Kidney (tissue), 14 donors: ENCODE data around the gene MRPL14. TPM values are rescaled to one million over a fixed set of nuclear protein-coding genes. Genes with fewer than 3 reads are reported as not detected.

Source experiments
- DNase-seq, 5 donors: peaks; one replicate each; pipeline ENCODE4 v3.0.0-alpha.2; 2013 to 2020
- FAIRE-seq: peaks from 2 replicates; lab custom pipeline; 2012; peaks lifted over from hg19 to GRCh38; lab: Jason Lieb, UNC
- H3K27ac ChIP-seq, 2 donors: one replicate each; pipeline ENCODE4 v1.7.0; 2013; ENCODE audit warnings: low read depth in 2 of 2, low read length in 2 of 2, inconsistent platforms in 1 of 2
- H3K27me3 ChIP-seq: one replicate; pipeline ENCODE4 v1.7.1; 2013; ENCODE audit warnings: low read length, inconsistent platforms; ENCODE audit not compliant: control insufficient read depth, insufficient read depth
- H3K36me3 ChIP-seq, 3 donors: one replicate each; pipeline versions ENCODE4 v1.7.0 to v1.7.1; 2013; ENCODE audit warnings: low read length in 3 of 3, control low read depth in 1 of 3, inconsistent platforms in 1 of 3; ENCODE audit not compliant: insufficient read depth in 3 of 3, control insufficient read depth in 2 of 3
- H3K4me1 ChIP-seq, 3 donors: one replicate each; pipeline versions ENCODE4 v1.7.0 to v1.7.1; 2013; ENCODE audit warnings: low read length in 3 of 3, inconsistent platforms in 1 of 3, low read depth in 1 of 3; ENCODE audit not compliant: control insufficient read depth in 2 of 3, insufficient read depth in 2 of 3
- H3K4me3 ChIP-seq, 3 donors: one replicate each; pipeline versions ENCODE4 v1.7.0 to v1.8.1; 2013; ENCODE audit warnings: low read length in 3 of 3, control low read depth in 1 of 3, inconsistent platforms in 1 of 3
- H3K9ac ChIP-seq, 3 donors: one replicate each; pipeline versions ENCODE4 v1.7.0 to v1.7.1; 2013; ENCODE audit warnings: low read length in 3 of 3, control low read depth in 1 of 3, inconsistent platforms in 1 of 3
- H3K9me3 ChIP-seq, 3 donors: one replicate each; pipeline versions ENCODE4 v1.7.0 to v1.7.1; 2013; ENCODE audit warnings: low read length in 3 of 3, control low read depth in 1 of 3, inconsistent platforms in 1 of 3; ENCODE audit not compliant: control insufficient read depth in 2 of 3, insufficient read depth in 1 of 3
- intact Hi-C: fragments of 100-400 bp; cut with DNase I; formaldehyde crosslinking; loops from one replicate; pipeline ENCODE4 v1.11.1; 2022
- polyA plus RNA-seq: library from polyadenylated mRNA; stranded (reverse); fragments of 350-450 nt; fragmentation: Illumina TruSeq; extraction: RNeasy Lipid Tissue Mini Kit (QIAGEN cat#74804); gene quantifications from one replicate; pipeline ENCODE4 v1.2.3, GENCODE V29; 2014; ENCODE audit warnings: low read depth, low replicate concordance; ENCODE audit not compliant: insufficient read depth
- total RNA-seq: library from RNA; stranded (reverse); fragmentation: NEBNext Ultra II Directional; extraction: Animal tissue kit (Norgen Biotek cat#: 25700); gene quantifications from one replicate; pipeline ENCODE4 v1.2.1, GENCODE V29; 2021
- TF ChIP-seq, protein P1 (sequence below): IDR thresholded peaks from 3 replicates; pipeline ENCODE4 v1.5.1; 2012; ENCODE audit warnings: mild to moderate bottlenecking, moderate library complexity, borderline replicate concordance; ENCODE audit not compliant: insufficient read depth; ENCODE audit errors: extremely low read depth
- donor health status: control.
- donor health status: control.
- donor health status: control.
- donor health status: control.
- donor health status: control.
- donor health status: DM: yes; HTN: yes; CAD: no.
- donor health status: Normal renal cell carcinoma (clear cell type).

MRPL14 gene
- total and polyA plus RNA-seq, 2 donors from 2014 or later = 27.9 to 71.5 TPM

DNA sequence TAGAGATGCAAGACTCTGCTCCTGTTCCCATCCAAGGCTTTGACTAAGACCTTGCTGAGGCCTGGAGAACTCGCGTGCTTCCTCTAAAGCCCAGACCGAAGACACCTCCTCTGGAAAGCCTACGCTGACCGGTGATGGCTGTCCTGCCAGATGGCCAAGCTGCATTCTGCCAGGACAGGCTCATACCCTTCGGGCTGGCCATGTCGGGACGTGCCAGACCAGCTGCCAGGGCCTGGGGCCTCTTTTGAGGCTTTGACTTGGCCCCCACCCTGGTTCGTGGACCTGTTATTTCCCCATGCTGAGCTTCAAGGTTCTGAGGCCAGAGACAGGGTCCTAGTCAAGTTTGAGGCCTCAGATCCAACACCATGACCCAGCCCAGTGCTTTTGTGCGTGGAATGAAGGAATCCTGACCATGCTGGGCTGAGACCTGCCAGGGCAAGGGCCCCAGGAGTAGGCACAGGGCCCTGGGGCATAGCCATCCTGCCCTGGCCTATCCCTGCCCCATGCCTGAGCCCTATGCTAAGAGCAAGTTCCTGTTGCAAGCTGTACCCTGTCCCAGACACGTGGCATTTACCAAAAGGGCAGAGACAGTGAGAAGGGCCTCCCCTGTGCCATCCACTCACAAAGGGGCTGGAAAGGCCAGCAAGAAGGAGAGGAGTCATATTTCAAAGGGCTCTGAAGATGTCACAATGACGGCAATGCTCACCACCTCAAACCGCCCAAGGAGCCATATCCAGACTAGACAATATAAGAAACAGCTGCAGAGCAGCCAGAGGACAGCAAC, 42.8 kb downstream of the MRPL14 start:
- intact Hi-C loops = loop anchor here (5.0 kb wide), 2 partner anchors 317 to 417 kb away; no protein-coding TSS in a partner anchor
- H3K27me3 ChIP-seq = no peaks in the 10 kb centered on the region
- no peak overlapping the region for H3K4me3 ChIP-seq
- H3K36me3 ChIP-seq = no peaks in the 10 kb centered on the region
- H3K4me1 ChIP-seq = peaks cover 0 to 11% (median 8%) of the 10 kb centered on the region in 3 donors
- DNase-seq = peak in 4 of 5 donors; percentile 62 to 83 (median 78)
- TF ChIP-seq, protein P1, sequence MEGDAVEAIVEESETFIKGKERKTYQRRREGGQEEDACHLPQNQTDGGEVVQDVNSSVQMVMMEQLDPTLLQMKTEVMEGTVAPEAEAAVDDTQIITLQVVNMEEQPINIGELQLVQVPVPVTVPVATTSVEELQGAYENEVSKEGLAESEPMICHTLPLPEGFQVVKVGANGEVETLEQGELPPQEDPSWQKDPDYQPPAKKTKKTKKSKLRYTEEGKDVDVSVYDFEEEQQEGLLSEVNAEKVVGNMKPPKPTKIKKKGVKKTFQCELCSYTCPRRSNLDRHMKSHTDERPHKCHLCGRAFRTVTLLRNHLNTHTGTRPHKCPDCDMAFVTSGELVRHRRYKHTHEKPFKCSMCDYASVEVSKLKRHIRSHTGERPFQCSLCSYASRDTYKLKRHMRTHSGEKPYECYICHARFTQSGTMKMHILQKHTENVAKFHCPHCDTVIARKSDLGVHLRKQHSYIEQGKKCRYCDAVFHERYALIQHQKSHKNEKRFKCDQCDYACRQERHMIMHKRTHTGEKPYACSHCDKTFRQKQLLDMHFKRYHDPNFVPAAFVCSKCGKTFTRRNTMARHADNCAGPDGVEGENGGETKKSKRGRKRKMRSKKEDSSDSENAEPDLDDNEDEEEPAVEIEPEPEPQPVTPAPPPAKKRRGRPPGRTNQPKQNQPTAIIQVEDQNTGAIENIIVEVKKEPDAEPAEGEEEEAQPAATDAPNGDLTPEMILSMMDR = no peak
- H3K27ac ChIP-seq = no peak overlapping the region
- no peak overlapping the region for H3K9ac ChIP-seq
- no peak for FAIRE-seq
- no peaks in the 10 kb centered on the region for H3K9me3 ChIP-seq

DNA sequence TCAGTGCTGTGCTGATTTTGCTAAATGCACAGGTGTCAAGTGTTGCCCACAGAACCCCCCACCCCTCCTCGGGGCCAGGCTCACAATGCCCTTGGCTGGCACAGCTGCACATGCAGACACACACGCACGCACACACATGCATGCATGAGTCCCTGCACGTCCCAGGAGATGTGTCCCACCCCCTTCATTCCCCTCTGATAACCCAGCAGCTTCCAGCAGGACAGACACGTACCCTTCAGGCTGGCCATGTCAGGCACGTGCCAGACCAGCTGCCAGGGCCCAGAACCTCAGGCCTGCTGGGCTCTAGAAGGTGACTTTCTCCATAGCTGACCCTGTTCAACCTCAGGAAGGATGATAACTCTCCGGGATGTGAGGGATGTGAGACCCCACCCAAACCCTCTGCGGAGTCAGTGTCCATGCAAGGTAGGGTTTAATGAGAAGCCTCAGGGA, 44.4 kb downstream of the MRPL14 start:
- no peak for FAIRE-seq
- Histone ChIP-seq H3K27me3 (no peaks in the 10 kb centered on the region), H3K27ac (no peak overlapping the region), H3K9ac (no peak overlapping the region), H3K9me3 (no peaks in the 10 kb centered on the region), H3K4me1 (peaks cover 0 to 11% (median 8%) of the 10 kb centered on the region in 3 donors), H3K36me3 (no peaks in the 10 kb centered on the region), H3K4me3 (no peak overlapping the region)
- DNase-seq = no peak
- TF ChIP-seq, protein P1 = no peak
- intact Hi-C loops = loop anchor here (5.0 kb wide), 2 partner anchors 316 to 416 kb away; no protein-coding TSS in a partner anchor

DNA sequence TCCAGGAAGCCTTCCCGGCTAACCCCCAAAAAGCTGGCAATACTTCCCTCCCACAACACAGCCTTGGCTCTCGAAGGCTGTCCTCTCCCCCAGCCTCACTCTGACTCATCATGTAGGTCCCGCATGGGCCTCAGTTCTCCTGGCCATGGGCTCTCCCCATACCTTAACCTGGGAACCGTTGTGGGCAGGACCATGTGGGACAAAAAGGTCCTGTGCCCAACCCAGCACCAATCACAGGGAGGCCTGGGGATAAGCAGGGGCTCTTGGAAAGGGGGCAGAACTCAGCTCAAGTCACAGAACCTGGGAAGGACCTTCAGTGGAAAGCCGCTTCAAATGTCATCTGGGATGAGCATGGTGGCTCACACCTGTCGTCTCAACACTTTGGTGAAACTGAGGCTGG, 45.5 kb downstream of the MRPL14 start:
- Histone ChIP-seq H3K27ac (no peak overlapping the region), H3K4me1 (peaks cover 0 to 2% (median under 1%) of the 10 kb centered on the region in 3 donors), H3K4me3 (no peak overlapping the region), H3K36me3 (no peaks in the 10 kb centered on the region), H3K9ac (no peak overlapping the region), H3K27me3 (no peaks in the 10 kb centered on the region), H3K9me3 (no peaks in the 10 kb centered on the region)
- intact Hi-C loops = loop anchor here (5.0 kb wide), 2 partner anchors 314 to 414 kb away; no protein-coding TSS in a partner anchor
- TF ChIP-seq, protein P1 = no peak
- FAIRE-seq = no peak
- no peak for DNase-seq
